Transverse colon (tissue), 3 donors: ENCODE results near the gene TOMM40L.

Experiments used
- EP300 ChIP-seq: sonication (generic); formaldehyde crosslinking; IDR thresholded peaks from one replicate; pipeline ENCODE4 v1.6.1; 2017; ENCODE audit warnings: antibody characterized with exemption, low read depth
- POLR2A ChIP-seq: fragments of 450-650 bp; IDR thresholded peaks from one replicate; pipeline ENCODE4 v1.6.1; 2016; ENCODE audit warnings: antibody characterized with exemption, mild to moderate bottlenecking, moderate library complexity
- TF ChIP-seq, protein P1 (sequence below), 5 experiments: fragments of 200-600 bp in 3 of 5; fragments of 450-650 bp in 2 of 5; sonication (generic) in 3 of 5; IDR thresholded peaks; 1 replicate in 2 of 5; 2 replicates in 3 of 5; pipeline ENCODE4 v1.5.1; 2016 to 2017; ENCODE audit warnings: antibody characterized with exemption in 5 of 5, inconsistent platforms in 3 of 5, mild to moderate bottlenecking in 2 of 5, moderate library complexity in 1 of 5

DNA sequence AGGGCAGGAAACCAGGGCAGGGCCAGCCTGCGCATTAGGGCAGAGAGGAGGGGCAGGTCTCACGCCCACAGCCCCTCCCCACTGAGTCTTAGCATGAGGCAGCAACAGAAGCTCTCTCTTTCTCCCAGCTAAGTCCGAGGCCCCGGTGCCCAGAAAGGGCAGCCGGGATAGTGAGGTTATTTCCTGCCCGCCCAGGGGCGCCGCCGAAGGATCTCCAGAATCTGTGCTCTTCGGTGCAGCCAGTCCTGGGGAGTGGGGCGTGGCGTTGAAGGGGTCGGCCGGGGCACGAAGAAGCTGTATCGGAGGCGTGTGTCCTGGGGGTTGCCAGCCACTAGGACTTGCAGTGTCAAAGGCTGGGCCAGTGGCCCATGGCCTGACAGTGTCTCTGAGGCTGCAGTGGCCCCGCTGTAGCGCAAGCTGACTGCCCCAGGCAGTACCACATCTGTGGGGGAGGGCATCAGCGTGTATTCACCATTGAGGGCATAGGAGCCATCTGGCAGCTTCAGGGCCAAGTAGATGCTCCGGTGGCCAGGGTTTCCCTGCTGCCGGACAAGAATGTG, 34.8 kb upstream of the TOMM40L start:
- TF ChIP-seq, protein P1, sequence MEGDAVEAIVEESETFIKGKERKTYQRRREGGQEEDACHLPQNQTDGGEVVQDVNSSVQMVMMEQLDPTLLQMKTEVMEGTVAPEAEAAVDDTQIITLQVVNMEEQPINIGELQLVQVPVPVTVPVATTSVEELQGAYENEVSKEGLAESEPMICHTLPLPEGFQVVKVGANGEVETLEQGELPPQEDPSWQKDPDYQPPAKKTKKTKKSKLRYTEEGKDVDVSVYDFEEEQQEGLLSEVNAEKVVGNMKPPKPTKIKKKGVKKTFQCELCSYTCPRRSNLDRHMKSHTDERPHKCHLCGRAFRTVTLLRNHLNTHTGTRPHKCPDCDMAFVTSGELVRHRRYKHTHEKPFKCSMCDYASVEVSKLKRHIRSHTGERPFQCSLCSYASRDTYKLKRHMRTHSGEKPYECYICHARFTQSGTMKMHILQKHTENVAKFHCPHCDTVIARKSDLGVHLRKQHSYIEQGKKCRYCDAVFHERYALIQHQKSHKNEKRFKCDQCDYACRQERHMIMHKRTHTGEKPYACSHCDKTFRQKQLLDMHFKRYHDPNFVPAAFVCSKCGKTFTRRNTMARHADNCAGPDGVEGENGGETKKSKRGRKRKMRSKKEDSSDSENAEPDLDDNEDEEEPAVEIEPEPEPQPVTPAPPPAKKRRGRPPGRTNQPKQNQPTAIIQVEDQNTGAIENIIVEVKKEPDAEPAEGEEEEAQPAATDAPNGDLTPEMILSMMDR (IDR thresholded peaks at IDR 0.05): no peak
- TF ChIP-seq POLR2A (no peak), EP300 (no peak)
